ENCODE results near the gene FRRS1.

FRRS1 gene

GRCh38 chr1:99726818-99727217, 39.6 kb downstream of the FRRS1 start:
- no peak for DNase-seq

DNA sequence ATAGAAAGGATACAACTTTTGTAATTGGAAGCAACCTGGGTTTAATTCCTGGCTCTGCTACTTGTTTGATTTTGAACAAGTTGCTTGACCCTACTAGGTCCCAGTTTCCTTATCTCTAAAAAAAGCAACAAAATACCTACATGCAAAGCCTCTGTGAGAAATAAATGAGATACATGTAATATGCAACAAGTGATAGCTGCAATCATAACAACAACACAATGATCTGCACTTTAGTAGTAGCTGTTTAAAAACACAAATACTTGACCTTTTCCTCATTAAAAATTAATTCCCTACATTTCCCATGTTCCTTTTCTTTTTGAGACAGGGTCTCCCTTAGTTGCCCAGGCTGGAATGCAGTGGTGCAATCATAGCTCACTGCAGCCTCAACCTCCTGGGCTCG, 40.0 kb downstream of the FRRS1 start:
- DNase-seq = no peak

DNA sequence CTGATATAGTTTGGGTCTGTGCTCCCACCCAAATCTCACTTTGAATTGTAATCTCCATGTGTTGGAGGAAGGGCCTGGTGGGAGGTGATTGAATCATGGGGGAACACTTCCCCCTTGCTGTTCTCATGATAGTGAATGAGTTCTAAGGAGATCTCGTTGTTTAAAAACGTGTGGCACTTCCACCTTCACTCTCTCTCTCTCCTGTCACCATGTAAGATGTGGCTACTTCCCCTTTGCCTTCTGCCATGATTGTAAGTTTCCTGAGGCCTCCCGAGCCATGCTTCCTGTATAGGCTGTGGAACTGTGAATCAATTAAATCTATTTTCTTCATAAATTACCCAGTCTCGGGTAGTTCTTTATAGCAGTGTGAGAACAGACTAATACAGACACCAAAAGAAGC, 40.4 kb downstream of the FRRS1 start:
- DNase-seq = no peak

DNA sequence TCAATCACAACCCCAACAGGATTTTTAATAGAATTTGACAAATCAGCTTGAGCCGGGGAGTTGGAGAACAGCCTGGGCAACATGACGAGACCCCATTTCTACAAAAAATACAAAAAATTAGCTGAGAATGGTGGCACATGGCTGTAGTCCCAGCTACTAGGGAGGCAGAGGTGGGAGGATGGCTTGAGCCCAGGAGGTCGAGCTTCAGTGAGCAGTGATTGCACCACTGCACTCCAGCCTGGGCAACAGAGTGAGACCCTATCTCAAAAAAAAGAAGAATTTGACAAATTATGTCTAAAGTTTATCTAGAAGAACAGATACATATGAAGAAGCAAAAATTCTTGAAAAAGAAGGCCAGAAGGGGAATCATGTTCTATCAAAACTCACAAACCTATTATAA, 43.2 kb downstream of the FRRS1 start:
- no peak for DNase-seq

DNA sequence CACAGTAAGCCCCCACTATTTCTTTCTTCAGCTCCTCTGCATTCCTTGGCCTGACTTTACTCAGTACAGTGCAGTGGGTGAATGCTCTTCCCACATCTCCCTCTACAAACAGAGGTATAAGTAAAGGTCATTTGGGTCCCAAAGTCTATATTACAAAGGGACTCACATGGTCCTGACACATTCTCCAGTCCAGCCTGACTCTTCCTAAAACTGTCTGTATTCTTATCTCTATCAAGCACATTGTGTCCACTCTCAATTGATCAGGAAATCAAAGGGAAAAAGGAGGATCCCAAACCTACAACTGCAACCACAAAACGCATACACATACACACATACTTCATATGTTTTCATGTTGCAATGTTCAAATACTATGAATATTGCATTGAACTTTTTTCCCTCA, 49.4 kb downstream of the FRRS1 start:
- no peak for DNase-seq

GRCh38 chr1:99713006-99713405, 53.4 kb downstream of the FRRS1 start:
- DNase-seq = no peak

DNA sequence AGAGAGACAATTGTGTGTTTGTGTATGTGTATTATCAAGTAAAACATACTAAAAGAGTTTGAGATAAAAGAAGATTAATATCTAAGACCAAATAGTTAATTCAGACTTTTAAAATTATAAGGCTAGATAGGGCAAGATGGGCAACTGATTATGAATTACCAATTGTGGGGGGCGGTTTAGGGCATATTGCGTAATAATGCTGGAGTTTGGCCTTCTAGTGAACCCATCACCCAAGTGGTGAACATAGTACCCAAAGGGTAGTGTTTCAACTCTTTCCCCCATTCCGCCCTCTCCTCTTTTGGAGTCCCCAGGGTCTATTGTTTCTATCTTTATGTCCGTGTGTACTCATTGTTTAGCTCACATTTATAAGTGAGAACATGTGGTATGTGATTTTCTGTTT, 55.4 kb downstream of the FRRS1 start:
- DNase-seq = no peak

GRCh38 chr1:99707535-99708142, 58.8 kb downstream of the FRRS1 start:
- peak; percentile 25 for DNase-seq

DNA sequence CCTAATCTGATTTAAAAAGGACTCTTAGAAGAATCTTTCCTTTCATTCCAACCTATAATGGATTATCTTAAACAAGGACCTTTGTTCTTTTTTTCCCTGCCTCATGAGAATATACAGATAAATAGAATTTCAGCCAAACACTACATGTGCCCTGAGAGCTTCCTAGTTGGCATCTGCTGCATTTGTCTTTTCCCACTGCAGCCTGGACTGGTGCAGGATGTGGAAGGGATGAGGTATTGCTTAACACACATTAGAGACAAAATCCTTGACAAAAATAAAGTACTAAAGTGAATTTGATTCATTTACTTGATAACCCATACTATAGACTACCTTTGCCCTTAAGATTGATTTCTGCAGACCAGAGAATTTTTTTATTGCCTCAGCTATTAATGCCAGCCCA, 61.0 kb downstream of the FRRS1 start:
- no peak for DNase-seq

DNA sequence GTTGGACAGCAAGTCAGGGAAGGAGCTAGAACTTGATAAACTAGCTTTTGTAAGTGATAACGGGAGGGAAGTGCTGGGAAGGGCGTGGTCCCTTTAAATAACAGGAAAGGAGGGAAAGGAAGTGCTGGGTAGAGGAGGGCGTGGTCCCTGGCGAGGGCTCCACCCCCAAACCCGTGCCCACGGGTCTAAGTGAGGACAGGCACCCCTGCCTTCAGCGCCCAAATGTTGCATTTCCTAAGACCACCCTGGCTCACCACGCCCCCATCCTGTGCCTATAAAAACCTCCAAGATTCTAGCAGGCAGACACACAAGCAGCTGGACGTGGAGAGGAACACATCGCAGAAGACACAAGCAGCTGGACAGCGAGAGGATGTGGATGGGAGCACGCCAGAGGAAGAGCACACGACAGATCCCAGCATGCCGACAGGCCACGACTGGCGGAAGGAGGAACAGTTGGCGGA, 62.0 kb downstream of the FRRS1 start:
- DNase-seq = no peak

- DNase-seq = no peak
Measured at GRCh38 chr1:99702221-99702620, 64.2 kb downstream of the FRRS1 start.

DNA sequence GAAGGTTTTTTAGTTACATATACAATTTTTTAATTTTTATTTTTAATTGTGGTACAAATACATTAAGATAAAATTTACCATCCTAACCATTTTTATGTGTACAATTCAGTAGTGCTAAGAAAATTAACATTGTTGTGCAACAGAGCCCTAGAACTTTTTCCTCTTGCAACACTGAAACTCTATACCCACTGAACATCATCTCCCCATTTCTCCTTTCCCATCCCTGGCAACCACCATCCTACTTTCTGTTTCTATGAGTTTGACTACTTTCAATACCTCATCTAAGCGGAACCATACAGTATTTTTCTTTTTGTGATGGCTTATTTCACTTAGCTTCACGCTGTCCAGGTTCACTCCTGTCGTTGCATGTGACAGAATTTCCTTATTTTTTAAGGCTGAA, 66.4 kb downstream of the FRRS1 start:
- no peak for DNase-seq

GRCh38 chr1:99697580-99697979, 68.9 kb downstream of the FRRS1 start:
- no peak for DNase-seq

DNA sequence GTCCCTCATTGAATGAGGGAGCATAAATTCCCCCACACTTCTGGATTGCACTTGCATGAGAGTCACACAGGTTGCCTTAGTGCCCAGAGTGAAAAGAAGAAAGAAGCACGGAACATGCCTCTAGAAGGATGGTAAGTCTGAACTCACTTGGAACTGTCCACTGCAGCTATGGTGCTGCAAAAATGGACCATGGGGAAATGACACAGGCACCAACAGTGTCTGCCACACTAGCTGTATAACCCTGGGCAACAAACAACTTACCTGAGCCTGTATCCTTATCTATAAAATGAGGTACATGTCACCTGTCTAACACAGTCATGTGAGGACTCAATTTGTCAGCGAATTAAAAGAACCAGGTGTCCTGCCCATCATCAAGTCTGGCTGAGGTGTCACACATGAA, 69.8 kb downstream of the FRRS1 start:
- DNase-seq = no peak

GRCh38 chr1:99691175-99691574, 75.3 kb downstream of the FRRS1 start:
- DNase-seq = no peak

GRCh38 chr1:99685516-99686180, 80.8 kb downstream of the FRRS1 start:
- no peak for DNase-seq

GRCh38 chr1:99682291-99682751, 84.1 kb downstream of the FRRS1 start:
- DNase-seq = no peak

DNA sequence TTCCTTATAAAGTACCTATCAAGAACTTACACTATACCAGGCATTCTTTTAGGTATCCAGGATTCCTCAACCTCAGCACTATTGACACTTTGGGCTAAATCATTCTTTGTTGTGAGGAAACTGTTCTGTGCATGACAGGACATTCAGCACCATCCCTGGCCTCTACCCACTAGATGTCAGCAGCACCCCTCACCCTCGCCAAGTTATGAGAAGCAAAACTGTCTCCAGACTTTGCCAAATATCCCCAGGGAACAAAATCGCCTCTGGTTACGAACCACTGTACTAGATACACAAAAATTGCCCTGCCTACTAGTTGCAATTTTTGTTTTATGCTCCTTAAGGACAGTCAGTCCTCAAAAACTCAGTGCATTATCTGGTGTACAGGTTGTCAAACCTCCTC, 84.9 kb downstream of the FRRS1 start:
- DNase-seq = no peak

DNA sequence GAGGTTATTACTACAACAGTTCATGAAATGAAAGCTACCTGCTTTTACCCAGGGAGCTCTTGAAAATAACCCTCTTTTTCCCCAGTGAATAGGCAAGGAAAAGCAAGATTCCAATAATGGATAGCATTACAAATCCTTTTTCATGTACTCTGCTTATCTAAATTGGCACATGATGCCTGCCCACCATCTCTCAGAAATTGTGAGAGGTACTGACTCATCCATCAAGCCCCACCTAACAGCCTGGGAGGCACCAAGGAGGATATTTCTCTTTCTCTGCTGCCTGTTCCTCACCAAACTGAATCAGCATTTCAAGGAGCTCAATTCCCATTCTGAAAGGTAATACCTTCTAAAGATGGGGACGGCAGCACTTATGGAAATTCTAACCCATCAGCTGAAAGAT, 86.2 kb downstream of the FRRS1 start:
- no peak for DNase-seq

DNA sequence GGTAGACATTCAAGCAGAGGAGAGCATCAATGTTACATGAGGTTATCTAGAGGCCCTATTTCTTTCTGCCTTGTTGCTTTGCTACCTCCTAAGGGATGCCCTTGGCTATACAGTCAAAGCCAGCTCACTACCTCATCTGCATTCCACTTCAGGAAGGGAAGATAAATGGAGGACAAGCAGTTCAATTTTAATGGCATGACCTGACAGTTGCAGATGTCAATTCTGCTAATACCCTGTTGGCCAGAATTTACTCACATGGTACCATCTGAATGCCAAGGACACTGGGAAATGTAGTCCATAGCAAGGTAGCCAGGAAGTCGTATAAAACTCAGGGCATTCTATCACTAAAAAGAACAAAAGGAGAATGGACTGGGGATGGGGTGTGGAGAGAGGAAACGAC, 89.0 kb downstream of the FRRS1 start:
- no peak for DNase-seq

DNA sequence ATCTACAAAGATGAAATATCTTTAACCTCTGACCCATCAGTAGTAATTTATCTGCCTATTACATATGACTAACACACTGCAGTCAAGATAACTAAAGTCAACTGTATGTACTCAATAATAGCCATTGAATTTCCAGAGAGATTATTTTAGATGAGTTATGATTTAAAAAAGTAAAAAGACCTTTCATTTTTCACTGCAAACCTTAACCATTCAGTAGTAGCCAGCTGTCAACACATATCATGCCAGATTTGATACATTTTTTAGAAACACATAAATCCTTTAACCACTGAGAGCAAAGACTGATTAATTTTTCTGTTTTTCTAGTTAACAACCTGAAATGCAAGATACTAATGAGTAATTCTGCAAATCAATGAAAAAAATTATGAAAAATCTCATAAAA, 89.6 kb downstream of the FRRS1 start:
- no peak for DNase-seq

GRCh38 chr1:99675994-99676393, 90.4 kb downstream of the FRRS1 start:
- no peak for DNase-seq

- no peak for DNase-seq
Measured at GRCh38 chr1:99675292-99675691, 91.1 kb downstream of the FRRS1 start.

- no peak for DNase-seq
Measured at GRCh38 chr1:99674115-99675064, 92.0 kb downstream of the FRRS1 start.

Data from activated effector memory CD4-positive, alpha-beta T cell treated with Interleukin-2 at 50 U/mL for 16 hours (primary cell).